Measurements from ENCODE around the gene TRNP1. TPM values are rescaled to one million over a fixed set of nuclear protein-coding genes. Genes with fewer than 3 reads are reported as not detected.

Gene TRNP1
- polyA plus RNA-seq, 1 donor from 2014 or later = 11.0 TPM

DNA sequence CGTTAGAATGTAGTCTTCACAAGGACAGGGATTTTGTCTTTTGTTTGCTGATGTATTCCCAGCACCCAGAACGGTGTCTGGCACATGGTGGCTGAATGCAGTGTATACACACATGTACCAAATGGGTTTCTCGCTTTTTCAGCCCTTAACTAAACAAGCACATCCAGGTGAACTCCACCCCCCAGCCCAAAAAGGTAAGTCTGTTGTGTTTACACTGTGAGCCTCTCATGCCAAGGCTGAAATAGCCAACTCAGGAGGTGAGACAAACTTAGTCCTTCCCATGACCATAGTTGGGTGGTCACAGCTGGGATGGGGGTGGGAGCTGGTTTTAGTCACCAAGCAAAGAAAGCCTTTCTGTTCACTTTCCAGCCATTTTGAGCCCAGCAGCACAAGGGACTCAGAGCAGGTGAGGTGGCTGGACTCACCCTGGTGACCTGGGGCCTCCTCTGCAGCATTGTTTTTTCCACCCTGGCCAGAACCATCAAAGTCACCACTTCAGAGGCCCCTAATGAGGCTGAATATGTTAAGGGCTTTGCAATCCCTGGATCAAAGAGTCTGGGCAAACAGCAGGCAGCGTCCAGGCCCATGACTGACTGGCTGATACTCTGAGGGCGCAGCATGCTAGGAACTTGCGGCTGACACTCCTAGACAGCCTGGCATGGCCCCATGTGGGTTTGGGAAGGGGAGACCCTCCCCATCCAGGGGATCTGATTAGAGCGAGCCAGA lies 10.4 kb downstream of the TRNP1 start:
- H3K79me2 ChIP-seq (replicated peaks; ENCODE audit: insufficient read depth, low read length) = no peaks in the 10 kb centered on the region
- TF ChIP-seq, protein P1, sequence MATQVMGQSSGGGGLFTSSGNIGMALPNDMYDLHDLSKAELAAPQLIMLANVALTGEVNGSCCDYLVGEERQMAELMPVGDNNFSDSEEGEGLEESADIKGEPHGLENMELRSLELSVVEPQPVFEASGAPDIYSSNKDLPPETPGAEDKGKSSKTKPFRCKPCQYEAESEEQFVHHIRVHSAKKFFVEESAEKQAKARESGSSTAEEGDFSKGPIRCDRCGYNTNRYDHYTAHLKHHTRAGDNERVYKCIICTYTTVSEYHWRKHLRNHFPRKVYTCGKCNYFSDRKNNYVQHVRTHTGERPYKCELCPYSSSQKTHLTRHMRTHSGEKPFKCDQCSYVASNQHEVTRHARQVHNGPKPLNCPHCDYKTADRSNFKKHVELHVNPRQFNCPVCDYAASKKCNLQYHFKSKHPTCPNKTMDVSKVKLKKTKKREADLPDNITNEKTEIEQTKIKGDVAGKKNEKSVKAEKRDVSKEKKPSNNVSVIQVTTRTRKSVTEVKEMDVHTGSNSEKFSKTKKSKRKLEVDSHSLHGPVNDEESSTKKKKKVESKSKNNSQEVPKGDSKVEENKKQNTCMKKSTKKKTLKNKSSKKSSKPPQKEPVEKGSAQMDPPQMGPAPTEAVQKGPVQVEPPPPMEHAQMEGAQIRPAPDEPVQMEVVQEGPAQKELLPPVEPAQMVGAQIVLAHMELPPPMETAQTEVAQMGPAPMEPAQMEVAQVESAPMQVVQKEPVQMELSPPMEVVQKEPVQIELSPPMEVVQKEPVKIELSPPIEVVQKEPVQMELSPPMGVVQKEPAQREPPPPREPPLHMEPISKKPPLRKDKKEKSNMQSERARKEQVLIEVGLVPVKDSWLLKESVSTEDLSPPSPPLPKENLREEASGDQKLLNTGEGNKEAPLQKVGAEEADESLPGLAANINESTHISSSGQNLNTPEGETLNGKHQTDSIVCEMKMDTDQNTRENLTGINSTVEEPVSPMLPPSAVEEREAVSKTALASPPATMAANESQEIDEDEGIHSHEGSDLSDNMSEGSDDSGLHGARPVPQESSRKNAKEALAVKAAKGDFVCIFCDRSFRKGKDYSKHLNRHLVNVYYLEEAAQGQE (IDR thresholded peaks at IDR 0.05; ENCODE audit: borderline replicate concordance) = no peak
- TF ChIP-seq EZH2 (IDR thresholded peaks at IDR 0.05; ENCODE audit: borderline replicate concordance, insufficient read depth, low read length, poor library complexity, severe bottlenecking) = no peak
- no peak for TF ChIP-seq EP300 (conservative IDR thresholded peaks at IDR 0.05; ENCODE audit: poor library complexity, severe bottlenecking)
- TF ChIP-seq MXI1 (conservative IDR thresholded peaks at IDR 0.05; ENCODE audit: poor library complexity, severe bottlenecking) = no peak
- no peak for TF ChIP-seq RAD21 (conservative IDR thresholded peaks at IDR 0.05)
- no peak for TF ChIP-seq SMC3 (conservative IDR thresholded peaks at IDR 0.05; ENCODE audit: poor library complexity)
- TF ChIP-seq, protein P2, sequence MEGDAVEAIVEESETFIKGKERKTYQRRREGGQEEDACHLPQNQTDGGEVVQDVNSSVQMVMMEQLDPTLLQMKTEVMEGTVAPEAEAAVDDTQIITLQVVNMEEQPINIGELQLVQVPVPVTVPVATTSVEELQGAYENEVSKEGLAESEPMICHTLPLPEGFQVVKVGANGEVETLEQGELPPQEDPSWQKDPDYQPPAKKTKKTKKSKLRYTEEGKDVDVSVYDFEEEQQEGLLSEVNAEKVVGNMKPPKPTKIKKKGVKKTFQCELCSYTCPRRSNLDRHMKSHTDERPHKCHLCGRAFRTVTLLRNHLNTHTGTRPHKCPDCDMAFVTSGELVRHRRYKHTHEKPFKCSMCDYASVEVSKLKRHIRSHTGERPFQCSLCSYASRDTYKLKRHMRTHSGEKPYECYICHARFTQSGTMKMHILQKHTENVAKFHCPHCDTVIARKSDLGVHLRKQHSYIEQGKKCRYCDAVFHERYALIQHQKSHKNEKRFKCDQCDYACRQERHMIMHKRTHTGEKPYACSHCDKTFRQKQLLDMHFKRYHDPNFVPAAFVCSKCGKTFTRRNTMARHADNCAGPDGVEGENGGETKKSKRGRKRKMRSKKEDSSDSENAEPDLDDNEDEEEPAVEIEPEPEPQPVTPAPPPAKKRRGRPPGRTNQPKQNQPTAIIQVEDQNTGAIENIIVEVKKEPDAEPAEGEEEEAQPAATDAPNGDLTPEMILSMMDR (IDR thresholded peaks at IDR 0.05; ENCODE audit: poor library complexity, severe bottlenecking) = no peak
- TF ChIP-seq POLR2AphosphoS5 (IDR thresholded peaks at IDR 0.05) = no peak
- TF ChIP-seq TAF1 (IDR thresholded peaks at IDR 0.05; ENCODE audit: low read depth) = no peak

DNA sequence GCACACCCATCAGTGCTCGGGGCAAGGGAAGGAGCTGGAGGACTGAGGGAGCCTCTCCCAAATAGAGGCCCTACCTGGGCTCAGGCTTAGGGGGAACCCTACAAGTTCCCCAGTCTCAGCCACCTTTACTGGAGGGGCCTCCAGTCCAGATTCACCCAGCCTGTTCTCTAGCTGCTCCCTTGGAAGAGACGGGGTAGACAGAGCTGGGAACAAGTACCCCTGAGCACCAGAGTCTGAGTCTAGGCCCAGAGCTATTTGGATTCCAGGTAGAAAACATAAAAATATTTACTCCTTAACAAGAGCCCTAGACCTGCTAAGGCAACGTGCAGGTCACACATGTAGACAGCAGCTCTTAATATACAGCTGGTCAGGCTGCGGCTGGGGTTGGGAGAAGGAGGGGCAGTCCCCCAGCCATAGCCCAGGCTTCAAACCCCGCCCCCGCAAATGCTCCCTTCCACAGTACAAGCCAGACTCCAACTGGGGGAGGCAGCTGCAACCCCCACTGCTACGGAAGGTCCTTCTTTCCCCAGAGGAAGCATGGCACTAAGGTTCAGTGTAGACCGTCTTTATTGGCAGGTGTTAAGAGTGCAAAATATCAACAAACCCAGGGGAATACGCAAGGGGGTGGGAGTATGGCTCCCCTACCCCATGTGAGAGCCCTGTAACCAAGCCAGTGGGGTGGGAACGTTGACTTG lies 11.1 kb downstream of the TRNP1 start:
- Histone ChIP-seq H3K4me2 (ENCODE audit: low read length) (no peak overlapping the region), H3K79me2 (replicated peaks; ENCODE audit: insufficient read depth, low read length) (no peaks in the 10 kb centered on the region), H3K36me3 (ENCODE audit: insufficient read depth, low read length) (no peaks in the 10 kb centered on the region), H3K27me3 (ENCODE audit: insufficient read depth, low read depth, low read length) (no peaks in the 10 kb centered on the region), H2AFZ (ENCODE audit: low read depth, low read length) (no peak overlapping the region), H3K27ac (ENCODE audit: low read length) (no peak overlapping the region), H3K4me3 (ENCODE audit: low read length) (no peak overlapping the region), H4K20me1 (ENCODE audit: insufficient read depth) (no peaks in the 10 kb centered on the region), H3K9me3 (ENCODE audit: low read length) (no peaks in the 10 kb centered on the region), H3K9ac (ENCODE audit: low read length) (no peak overlapping the region), H3K9me2 (ENCODE audit: insufficient read depth, low read length) (no peaks in the 10 kb centered on the region), H3F3A (ENCODE audit: insufficient read depth, low read length, poor library complexity, severe bottlenecking) (peaks cover 4% of the 10 kb centered on the region)
- TF ChIP-seq EP300 (conservative IDR thresholded peaks at IDR 0.05; ENCODE audit: poor library complexity, severe bottlenecking) (no peak), MXI1 (conservative IDR thresholded peaks at IDR 0.05; ENCODE audit: poor library complexity, severe bottlenecking) (no peak), SMC3 (conservative IDR thresholded peaks at IDR 0.05; ENCODE audit: poor library complexity) (no peak), POLR2AphosphoS5 (IDR thresholded peaks at IDR 0.05) (no peak), RAD21 (conservative IDR thresholded peaks at IDR 0.05) (no peak), EZH2 (IDR thresholded peaks at IDR 0.05; ENCODE audit: borderline replicate concordance, insufficient read depth, low read length, poor library complexity, severe bottlenecking) (no peak), TAF1 (IDR thresholded peaks at IDR 0.05; ENCODE audit: low read depth) (no peak)
- TF ChIP-seq, protein P2 (IDR thresholded peaks at IDR 0.05; ENCODE audit: poor library complexity, severe bottlenecking) = no peak
- TF ChIP-seq, protein P1 (IDR thresholded peaks at IDR 0.05; ENCODE audit: borderline replicate concordance) = no peak

More for the DNA sequence above, 10.4 kb downstream of the TRNP1 start:
- Histone ChIP-seq H2AFZ (ENCODE audit: low read depth, low read length) (no peak overlapping the region), H3K27ac (ENCODE audit: low read length) (no peak overlapping the region), H3K4me3 (ENCODE audit: low read length) (no peak overlapping the region), H3K9me3 (ENCODE audit: low read length) (no peaks in the 10 kb centered on the region), H4K20me1 (ENCODE audit: insufficient read depth) (no peaks in the 10 kb centered on the region), H3K9ac (ENCODE audit: low read length) (no peak overlapping the region), H3K4me2 (ENCODE audit: low read length) (no peak overlapping the region), H3F3A (ENCODE audit: insufficient read depth, low read length, poor library complexity, severe bottlenecking) (peaks cover 4% of the 10 kb centered on the region), H3K36me3 (ENCODE audit: insufficient read depth, low read length) (no peaks in the 10 kb centered on the region), H3K27me3 (ENCODE audit: insufficient read depth, low read depth, low read length) (no peaks in the 10 kb centered on the region), H3K9me2 (ENCODE audit: insufficient read depth, low read length) (no peaks in the 10 kb centered on the region)
